Islet of Langerhans (tissue), 1 donor: ENCODE results near the gene PTPRU.

ENCODE experiments used
- FAIRE-seq: peaks from one replicate; lab custom pipeline; 2011; peaks lifted over from hg19 to GRCh38; lab: Jason Lieb, UNC

PTPRU gene

GRCh38 chr1:29267321-29268070 is 31.2 kb downstream of the PTPRU start:
- FAIRE-seq = no peak

- no peak for FAIRE-seq
Observed at GRCh38 chr1:29269382-29269781, 33.1 kb downstream of the PTPRU start.

GRCh38 chr1:29270929-29271521 is 34.7 kb downstream of the PTPRU start:
- no peak for FAIRE-seq

- FAIRE-seq = no peak
Observed at GRCh38 chr1:29271724-29272123, 35.4 kb downstream of the PTPRU start.

- FAIRE-seq = no peak
Observed at GRCh38 chr1:29272147-29272907, 36.0 kb downstream of the PTPRU start.

- FAIRE-seq = no peak
Observed at GRCh38 chr1:29275435-29275834, 39.1 kb downstream of the PTPRU start.

GRCh38 chr1:29278124-29278523 is 41.8 kb downstream of the PTPRU start:
- FAIRE-seq = no peak

- FAIRE-seq = no peak
Observed at GRCh38 chr1:29279406-29279805, 43.1 kb downstream of the PTPRU start.

GRCh38 chr1:29279951-29280391 is 43.6 kb downstream of the PTPRU start:
- FAIRE-seq = no peak

- FAIRE-seq = no peak
Observed at GRCh38 chr1:29280409-29281131, 44.2 kb downstream of the PTPRU start.

GRCh38 chr1:29281571-29281970 is 45.2 kb downstream of the PTPRU start:
- FAIRE-seq = no peak

GRCh38 chr1:29282135-29282923 is 46.0 kb downstream of the PTPRU start:
- FAIRE-seq = no peak

- no peak for FAIRE-seq
Observed at GRCh38 chr1:29282924-29283803, 46.8 kb downstream of the PTPRU start.

- FAIRE-seq = no peak
Observed at GRCh38 chr1:29283804-29284195, 47.5 kb downstream of the PTPRU start.

- no peak for FAIRE-seq
Observed at GRCh38 chr1:29284286-29284960, 48.1 kb downstream of the PTPRU start.

GRCh38 chr1:29284961-29285560 is 48.7 kb downstream of the PTPRU start:
- no peak for FAIRE-seq

GRCh38 chr1:29285771-29286170 is 49.4 kb downstream of the PTPRU start:
- FAIRE-seq = no peak

GRCh38 chr1:29286194-29286767 is 50.0 kb downstream of the PTPRU start:
- FAIRE-seq = no peak

- FAIRE-seq = no peak
Observed at GRCh38 chr1:29289493-29289892, 53.2 kb downstream of the PTPRU start.
